Skin epidermis (tissue), 12 donors: ENCODE measurements around the gene GALT.
"Not testable (repeated sequence)": the region's sequence is repeated elsewhere in the genome, so short reads cannot be mapped to it uniquely, and the experiment has no call there.

Experiments used
- H3K27ac ChIP-seq, 21 experiments: fragments of 200-600 bp; sonication (generic) in 11 of 21; one replicate each; pipeline ENCODE4 v1.5.0; 2020; ENCODE audit warnings: mild to moderate bottlenecking in 3 of 21, inconsistent platforms in 2 of 21, moderate library complexity in 2 of 21
- H3K4me3 ChIP-seq, 7 experiments: fragments of 200-600 bp; sonication (generic) in 2 of 7; one replicate each; pipeline ENCODE4 v1.5.0; 2020; ENCODE audit warnings: inconsistent platforms in 2 of 7, mild to moderate bottlenecking in 2 of 7, moderate library complexity in 1 of 7

The GALT gene

GRCh38 chr9:34624475-34625185, 21.8 kb upstream of the GALT start:
- H3K4me3 ChIP-seq: no peak overlapping the region
- H3K27ac ChIP-seq: no peak overlapping the region

GRCh38 chr9:34625186-34625486, 21.3 kb upstream of the GALT start:
- no peak overlapping the region for H3K4me3 ChIP-seq
- H3K27ac ChIP-seq: no peak overlapping the region

DNA sequence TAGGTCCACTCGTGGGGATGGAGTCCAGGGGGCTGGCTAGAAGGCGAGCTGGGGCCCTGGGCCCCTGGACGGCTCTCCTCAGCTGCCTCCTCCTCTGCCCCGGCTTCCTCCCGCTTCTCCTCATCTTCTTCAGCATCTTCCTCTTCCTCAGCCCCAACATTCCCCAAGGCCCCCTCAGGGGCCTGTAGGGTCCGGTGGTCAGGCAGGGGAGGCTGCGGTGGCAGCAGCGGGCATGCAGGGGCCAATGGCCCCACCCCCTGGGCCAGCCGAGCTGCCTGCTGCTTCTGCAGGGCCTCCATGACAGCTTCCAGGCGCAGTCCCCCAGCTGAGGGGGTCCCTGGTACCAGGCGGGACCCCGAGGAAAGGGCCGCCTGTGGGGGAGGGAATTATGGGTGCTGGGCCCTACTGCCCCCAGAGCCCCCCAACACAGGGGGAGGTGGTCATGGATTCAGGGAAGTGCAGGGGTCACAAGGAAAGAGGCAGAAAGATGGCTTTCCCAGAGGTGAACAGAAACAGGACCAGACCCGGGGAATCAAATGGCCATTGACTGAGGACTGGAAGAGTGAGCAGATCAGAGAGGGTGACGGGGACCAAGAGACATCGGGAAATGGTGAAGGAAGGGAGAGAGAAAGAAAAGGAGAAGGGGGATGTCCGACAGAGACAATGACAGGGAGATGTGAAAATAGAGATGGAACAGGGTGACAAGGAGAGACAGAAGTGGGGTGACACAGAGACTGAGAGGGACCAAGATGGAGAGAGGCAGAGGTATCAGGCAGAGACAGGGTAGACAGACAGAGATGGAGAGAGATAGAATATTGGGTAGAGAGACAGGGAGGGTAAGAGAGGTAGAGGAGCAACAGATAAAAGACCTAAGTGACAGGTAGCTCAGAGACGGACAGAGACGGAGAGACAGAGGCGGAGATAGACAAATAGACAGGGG, 18.5 kb upstream of the GALT start:
- Histone ChIP-seq H3K27ac (no peak overlapping the region), H3K4me3 (peak overlapping the region in 1 of 7 experiments; percentile 42)

GRCh38 chr9:34628656-34629490, 17.6 kb upstream of the GALT start, which contains the start of gene ARID3C:
Gene ARID3C (minus strand): TSS chr9:34629066. CDS start chr9:34628014, 1,052 bp downstream.
- Histone ChIP-seq H3K27ac (no peak within 1 kb of the TSS), H3K4me3 (peak within 1 kb of the TSS; percentile 2 to 42 (median 14))

DNA sequence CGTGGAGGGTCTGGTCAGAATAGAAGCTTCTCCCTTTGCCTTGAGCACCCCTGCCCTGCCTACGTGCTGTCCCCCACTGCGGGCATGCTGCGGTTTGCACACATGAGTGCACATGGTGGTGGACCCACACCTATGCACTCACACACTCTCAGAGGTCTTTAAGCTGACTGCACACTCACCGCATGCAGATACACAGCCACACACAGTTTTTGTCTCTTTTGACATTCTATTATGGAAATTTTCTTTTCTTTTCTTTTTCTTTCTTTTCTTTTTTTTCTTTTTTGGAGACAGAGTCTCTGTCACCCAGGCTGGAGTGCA, 17.0 kb upstream of the GALT start:
- Histone ChIP-seq H3K27ac (no peak overlapping the region), H3K4me3 (no peak overlapping the region)

- Histone ChIP-seq H3K27ac (no peak overlapping the region), H3K4me3 (no peak overlapping the region)
Observed at GRCh38 chr9:34630402-34631154, 15.9 kb upstream of the GALT start.

- no peak overlapping the region for H3K4me3 ChIP-seq
Observed at GRCh38 chr9:34633166-34633565, 13.3 kb upstream of the GALT start.

DNA sequence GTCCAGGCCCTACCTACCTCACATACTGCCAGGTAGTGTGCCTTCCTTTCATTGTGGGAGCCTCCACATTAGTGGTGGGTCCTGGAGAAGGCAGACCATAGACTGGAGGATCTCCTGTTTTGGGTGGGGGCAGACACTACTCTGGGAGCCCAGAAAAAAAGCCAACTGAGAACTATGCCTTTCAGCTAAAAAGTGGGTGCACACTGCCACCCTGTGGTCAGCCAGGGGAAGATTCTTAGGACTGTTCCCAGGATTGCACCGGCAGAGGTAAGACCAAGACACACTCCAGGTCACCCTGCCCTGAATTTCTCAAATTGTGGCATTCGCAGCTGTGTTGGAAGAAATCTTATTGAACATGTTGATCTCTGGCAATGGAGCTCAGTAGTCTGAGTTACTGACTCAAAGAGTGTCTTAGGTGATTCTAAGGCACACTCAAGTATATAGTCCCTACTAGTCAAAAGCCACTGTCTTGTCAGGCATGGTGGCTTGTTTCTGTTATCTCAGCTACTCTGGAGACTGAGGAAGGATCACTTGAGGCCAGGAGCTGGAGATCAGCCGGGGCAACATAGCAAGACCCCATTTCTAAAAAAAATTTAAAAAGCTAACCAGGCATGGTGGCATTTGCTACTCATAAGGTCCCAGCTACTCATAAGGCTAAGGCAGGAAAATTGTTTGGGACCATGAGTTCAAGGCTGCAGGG, 12.5 kb upstream of the GALT start:
- peak overlapping the region in 1 of 21 experiments; percentile 1 for H3K27ac ChIP-seq
- H3K4me3 ChIP-seq: no peak overlapping the region

More at GRCh38 chr9:34633166-34633565, 13.3 kb upstream of the GALT start:
- H3K27ac ChIP-seq: peak overlapping the region in 1 of 21 experiments; percentile 1

- Histone ChIP-seq H3K27ac (no peak overlapping the region), H3K4me3 (no peak overlapping the region)
Observed at GRCh38 chr9:34634551-34635248, 11.8 kb upstream of the GALT start.

GRCh38 chr9:34635556-34635955, 10.9 kb upstream of the GALT start:
- no peak overlapping the region for H3K27ac ChIP-seq

DNA sequence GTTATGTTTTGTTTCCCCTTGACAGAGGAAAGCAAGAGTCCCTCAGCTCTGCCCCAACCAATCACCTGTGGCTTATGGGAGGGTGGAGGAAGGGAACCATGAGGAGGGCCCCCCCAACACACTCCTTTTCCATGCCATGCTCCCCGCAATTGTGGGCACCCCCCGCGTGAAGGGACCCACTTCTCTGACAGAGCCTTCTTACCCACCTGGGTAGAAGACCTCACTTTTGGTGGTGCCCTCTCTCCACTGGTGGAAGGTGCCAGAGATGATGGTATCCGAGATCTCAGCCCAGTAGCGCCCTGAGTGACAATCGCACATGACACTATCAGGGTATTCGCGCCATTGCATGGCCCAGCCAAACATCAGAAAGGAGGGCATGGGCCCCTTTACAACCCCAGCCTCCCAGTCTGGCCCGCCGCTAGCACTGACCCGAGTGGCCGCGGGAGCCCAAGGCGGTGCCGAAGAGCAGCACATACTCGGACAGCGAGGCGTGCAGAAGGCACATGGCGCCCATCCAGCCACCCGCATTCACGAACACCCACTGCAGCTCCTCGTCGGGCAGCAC, 9.6 kb upstream of the GALT start:
- H3K27ac ChIP-seq: peak overlapping the region; percentile 3 to 92 (median 87)
- peak overlapping the region; percentile 48 to 85 (median 69) for H3K4me3 ChIP-seq

More at GRCh38 chr9:34635556-34635955, 10.9 kb upstream of the GALT start:
- H3K4me3 ChIP-seq: no peak overlapping the region

GRCh38 chr9:34637356-34638137, 8.9 kb upstream of the GALT start, which contains the start of gene SIGMAR1:
Gene SIGMAR1 (minus strand): TSS chr9:34637787. CDS start chr9:34637697, 90 bp downstream.
- H3K4me3 ChIP-seq: peak within 1 kb of the TSS; percentile 48 to 85 (median 69)
- H3K27ac ChIP-seq: peak within 1 kb of the TSS; percentile 3 to 92 (median 87)

DNA sequence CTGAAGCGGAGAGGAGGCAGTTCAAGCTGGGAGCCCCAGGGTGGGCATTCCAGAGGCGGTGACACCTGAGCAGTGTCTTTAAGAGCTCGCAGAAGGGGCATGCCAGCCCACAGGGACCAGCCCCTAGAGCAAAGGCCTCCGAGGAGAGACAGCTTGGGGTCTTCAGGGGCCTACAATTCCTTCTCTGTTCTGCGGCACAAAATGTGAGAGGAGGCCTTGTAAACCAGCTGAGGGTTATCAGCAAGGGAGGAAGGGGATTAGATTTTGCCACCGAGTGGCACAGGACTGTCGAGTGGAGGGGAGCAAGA, 8.4 kb upstream of the GALT start:
- Histone ChIP-seq H3K4me3 (peak overlapping the region; percentile 48 to 85 (median 69)), H3K27ac (peak overlapping the region in 20 of 21 experiments; percentile 73 to 92 (median 88))

- not testable (repeated sequence) for H3K4me3 ChIP-seq, H3K27ac ChIP-seq
Observed at GRCh38 chr9:34639322-34639721, 7.2 kb upstream of the GALT start.

DNA sequence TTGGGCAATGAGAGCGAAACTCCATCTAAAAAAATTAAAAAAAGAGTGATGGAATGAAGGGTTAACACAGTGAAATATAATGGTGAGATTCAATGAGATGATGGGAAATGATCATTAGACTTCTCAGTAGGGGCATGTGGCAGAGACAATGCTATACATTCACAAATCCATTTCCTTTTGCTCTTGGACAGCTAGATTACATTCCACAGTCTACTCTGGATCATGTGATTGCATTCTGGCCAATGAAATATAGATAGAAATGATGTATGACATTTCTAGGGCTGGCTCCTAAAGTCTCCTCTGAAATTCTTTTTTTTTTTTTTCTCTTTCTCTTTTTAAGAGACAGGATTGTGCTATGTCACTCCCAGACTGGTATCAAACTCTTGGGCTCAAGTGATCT, 3.8 kb upstream of the GALT start:
- no peak overlapping the region for H3K4me3 ChIP-seq
- H3K27ac ChIP-seq: no peak overlapping the region

DNA sequence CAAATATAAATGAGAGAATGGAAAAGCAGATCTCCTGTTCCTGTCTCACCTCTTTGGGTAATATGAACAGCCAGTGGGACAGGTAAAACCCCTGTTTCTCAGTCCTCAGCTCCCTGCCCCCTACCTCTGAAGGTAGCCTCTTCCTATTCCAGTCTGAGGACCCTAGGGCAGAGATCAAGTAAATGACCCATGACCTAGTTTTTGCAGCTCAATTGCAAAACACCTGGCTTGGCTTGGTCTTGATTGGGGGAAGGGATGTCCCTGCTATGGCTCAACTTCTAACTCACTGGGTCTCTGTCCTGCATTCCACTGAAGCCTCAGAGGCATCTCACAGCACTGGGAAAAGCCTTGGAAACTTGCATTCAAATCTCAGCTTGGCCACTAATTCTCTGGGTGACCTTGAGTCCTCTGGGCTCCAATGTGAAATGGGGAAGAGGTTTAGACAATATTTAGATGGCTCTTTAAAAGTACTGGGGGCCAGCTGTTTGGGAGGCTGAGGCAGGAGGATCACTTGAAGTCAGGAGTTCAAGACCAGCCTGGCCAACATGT, 1.6 kb upstream of the GALT start:
- no peak overlapping the region for H3K4me3 ChIP-seq

GRCh38 chr9:34647084-34647403, 569 bp downstream of the GALT start:
- Histone ChIP-seq H3K4me3 (peak overlapping the region; percentile 53 to 71 (median 63)), H3K27ac (peak overlapping the region; percentile 2 to 92 (median 85))

More for the DNA sequence above, 1.6 kb upstream of the GALT start:
- no peak overlapping the region for H3K27ac ChIP-seq
